Muscle layer of duodenum (tissue), 2 donors: ENCODE results near the gene FAM3D.
"Not testable (repeated sequence)": the region's sequence is repeated elsewhere in the genome, so short reads cannot be mapped to it uniquely, and the experiment has no call there.

Experiments
- H3K27ac ChIP-seq: one replicate; pipeline ENCODE4 v1.7.0; 2013; ENCODE audit warnings: mild to moderate bottlenecking, low read length
- H3K27me3 ChIP-seq: one replicate; pipeline ENCODE4 v1.7.0; 2013; ENCODE audit warnings: low read depth, mild to moderate bottlenecking, control low read depth, low read length
- H3K36me3 ChIP-seq, 2 donors: one replicate each; pipeline ENCODE4 v1.7.0; 2013; ENCODE audit warnings: low read length in 2 of 2, control low read depth in 1 of 2, mild to moderate bottlenecking in 1 of 2; ENCODE audit not compliant: insufficient read depth in 2 of 2, control insufficient read depth in 1 of 2
- H3K4me1 ChIP-seq, 2 donors: one replicate each; pipeline ENCODE4 v1.7.0; 2013; ENCODE audit warnings: low read length in 2 of 2, mild to moderate bottlenecking in 2 of 2, control low read depth in 1 of 2, moderate library complexity in 1 of 2; ENCODE audit not compliant: insufficient read depth in 2 of 2, control insufficient read depth in 1 of 2
- H3K4me3 ChIP-seq, 2 donors: one replicate each; pipeline ENCODE4 v1.7.0; 2013; ENCODE audit warnings: low read length in 2 of 2, low read depth in 1 of 2, mild to moderate bottlenecking in 1 of 2
- H3K9me3 ChIP-seq, 2 donors: one replicate each; pipeline ENCODE4 v1.7.0; 2013; ENCODE audit warnings: low read length in 2 of 2, control low read depth in 1 of 2, mild to moderate bottlenecking in 1 of 2; ENCODE audit not compliant: control insufficient read depth in 1 of 2
- donor health status: healthy.

FAM3D gene, protein sequence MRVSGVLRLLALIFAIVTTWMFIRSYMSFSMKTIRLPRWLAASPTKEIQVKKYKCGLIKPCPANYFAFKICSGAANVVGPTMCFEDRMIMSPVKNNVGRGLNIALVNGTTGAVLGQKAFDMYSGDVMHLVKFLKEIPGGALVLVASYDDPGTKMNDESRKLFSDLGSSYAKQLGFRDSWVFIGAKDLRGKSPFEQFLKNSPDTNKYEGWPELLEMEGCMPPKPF

DNA sequence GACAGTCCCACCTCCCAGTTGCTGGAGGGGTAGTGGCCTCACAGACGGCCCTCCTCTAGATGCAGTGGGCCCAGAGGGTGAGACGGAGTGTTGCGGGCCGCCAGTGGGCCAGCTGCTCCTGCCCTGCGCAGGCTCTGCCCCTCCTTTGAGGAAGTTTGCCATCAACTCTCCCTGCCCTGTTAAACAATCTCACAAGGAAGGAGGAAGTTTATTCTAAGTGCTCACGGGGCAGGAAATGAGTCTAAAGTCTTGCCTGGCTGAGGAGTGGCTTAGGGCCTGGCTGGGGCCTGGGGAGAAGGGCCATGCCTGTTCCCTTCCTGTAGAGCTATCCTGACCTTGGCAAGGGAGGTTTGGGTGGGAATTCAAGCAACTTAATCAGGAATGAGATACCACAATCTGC, at the start of gene FAM3D:
Gene FAM3D (minus strand): TSS at position 92 of the 400 bp plus-strand sequence. CDS start 11,211 bp downstream, outside the sequence.
- no peaks in the 10 kb centered on the region for H3K27me3 ChIP-seq
- no peaks in the 10 kb centered on the region for H3K9me3 ChIP-seq
- no peaks in the 10 kb centered on the region for H3K36me3 ChIP-seq
- H3K27ac ChIP-seq, result peak within 1 kb of the TSS; percentile 87
- no peaks in the 10 kb centered on the region for H3K4me1 ChIP-seq
- H3K4me3 ChIP-seq, result peak within 1 kb of the TSS in 1 of 2 donors; percentile 9

DNA sequence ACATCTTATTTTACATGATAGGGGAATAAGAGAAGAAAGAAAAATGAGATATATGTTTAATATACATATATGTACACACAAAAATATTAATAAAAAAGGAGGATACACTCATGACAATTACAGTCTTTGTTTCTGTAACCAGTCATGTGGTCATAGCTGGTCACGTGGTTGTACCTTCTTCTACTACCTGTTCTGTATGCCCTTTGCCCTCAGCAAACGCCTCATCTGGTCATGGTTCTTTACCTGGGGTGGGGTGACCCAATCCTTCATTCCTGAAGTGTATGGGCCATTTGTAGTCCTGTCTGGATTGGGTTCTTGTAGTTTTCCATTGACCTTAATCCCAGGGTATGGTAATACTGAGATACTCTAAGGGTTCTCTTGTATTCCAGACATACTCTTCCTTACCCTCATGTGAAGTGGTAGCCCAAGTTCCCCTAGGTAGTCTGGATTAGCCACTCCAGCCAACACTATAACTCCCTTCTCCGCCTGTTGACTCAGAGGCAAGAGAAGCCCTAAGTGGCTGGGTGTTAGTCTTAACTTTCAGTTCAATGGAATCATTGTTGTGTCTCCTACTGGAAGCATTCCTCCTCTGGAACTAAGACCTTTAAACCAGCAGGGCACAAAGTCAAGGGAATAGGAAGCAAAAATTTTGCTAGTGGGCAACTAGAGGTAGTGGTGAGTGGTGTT, 47.3 kb upstream of the FAM3D start:
- Histone ChIP-seq H3K4me3 (no peak overlapping the region), H3K27ac (no peak overlapping the region), H3K9me3 (no peaks in the 10 kb centered on the region), H3K36me3 (no peaks in the 10 kb centered on the region), H3K27me3 (no peaks in the 10 kb centered on the region), H3K4me1 (no peaks in the 10 kb centered on the region)

DNA sequence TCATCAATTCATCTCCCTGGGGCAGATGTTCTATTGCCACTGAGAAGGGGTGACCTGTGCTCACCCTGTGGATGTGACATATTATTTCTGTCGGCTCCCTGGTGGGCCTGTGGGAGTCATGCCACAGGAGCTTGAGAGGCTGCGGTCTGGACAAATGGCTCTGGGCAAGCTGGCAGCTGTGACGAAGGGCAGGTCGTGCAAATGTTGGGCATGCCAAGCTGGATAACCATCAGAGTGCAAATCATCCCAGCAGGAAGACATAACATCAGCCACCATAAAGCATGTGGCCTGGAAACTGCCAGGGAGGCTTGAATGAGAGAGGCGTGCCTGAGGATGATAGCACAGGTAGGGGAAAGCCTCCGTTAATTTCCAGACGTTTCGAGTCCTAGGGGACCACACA, 45.3 kb upstream of the FAM3D start:
- Histone ChIP-seq H3K4me1 (no peaks in the 10 kb centered on the region), H3K36me3 (no peaks in the 10 kb centered on the region), H3K27me3 (no peaks in the 10 kb centered on the region), H3K27ac (no peak overlapping the region), H3K4me3 (no peak overlapping the region), H3K9me3 (no peaks in the 10 kb centered on the region)

DNA sequence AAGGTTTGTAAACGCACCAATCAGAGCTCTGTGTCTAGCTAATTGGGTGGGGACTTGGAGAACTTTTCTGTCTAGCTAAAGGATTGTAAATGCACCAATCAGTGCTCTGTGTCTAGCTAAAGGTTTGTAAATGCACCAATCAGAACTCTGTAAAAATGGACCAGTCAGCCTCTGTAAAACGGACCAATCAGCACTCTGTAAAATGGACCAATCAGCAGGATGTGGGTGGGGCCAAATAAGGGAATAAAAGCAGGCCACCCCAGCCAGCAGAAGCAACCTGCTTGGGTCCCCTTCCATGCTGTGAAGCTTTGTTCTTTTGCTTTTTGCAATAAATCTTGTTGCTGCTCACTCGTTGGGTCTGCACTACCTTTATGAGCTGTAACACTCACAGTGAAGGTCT, 42.4 kb upstream of the FAM3D start:
- not testable (repeated sequence) for H3K9me3 ChIP-seq, H3K27me3 ChIP-seq, H3K36me3 ChIP-seq, H3K27ac ChIP-seq, H3K4me1 ChIP-seq, H3K4me3 ChIP-seq

- no peaks in the 10 kb centered on the region for H3K36me3 ChIP-seq
- H3K27me3 ChIP-seq, result no peaks in the 10 kb centered on the region
- no peaks in the 10 kb centered on the region for H3K4me1 ChIP-seq
- no peaks in the 10 kb centered on the region for H3K9me3 ChIP-seq
- H3K27ac ChIP-seq, result no peak overlapping the region
- no peak overlapping the region for H3K4me3 ChIP-seq
Measured at GRCh38 chr3:58708116-58708791, 41.7 kb upstream of the FAM3D start.

- no peak overlapping the region for H3K27ac ChIP-seq
Measured at GRCh38 chr3:58707390-58707930, 40.9 kb upstream of the FAM3D start.

DNA sequence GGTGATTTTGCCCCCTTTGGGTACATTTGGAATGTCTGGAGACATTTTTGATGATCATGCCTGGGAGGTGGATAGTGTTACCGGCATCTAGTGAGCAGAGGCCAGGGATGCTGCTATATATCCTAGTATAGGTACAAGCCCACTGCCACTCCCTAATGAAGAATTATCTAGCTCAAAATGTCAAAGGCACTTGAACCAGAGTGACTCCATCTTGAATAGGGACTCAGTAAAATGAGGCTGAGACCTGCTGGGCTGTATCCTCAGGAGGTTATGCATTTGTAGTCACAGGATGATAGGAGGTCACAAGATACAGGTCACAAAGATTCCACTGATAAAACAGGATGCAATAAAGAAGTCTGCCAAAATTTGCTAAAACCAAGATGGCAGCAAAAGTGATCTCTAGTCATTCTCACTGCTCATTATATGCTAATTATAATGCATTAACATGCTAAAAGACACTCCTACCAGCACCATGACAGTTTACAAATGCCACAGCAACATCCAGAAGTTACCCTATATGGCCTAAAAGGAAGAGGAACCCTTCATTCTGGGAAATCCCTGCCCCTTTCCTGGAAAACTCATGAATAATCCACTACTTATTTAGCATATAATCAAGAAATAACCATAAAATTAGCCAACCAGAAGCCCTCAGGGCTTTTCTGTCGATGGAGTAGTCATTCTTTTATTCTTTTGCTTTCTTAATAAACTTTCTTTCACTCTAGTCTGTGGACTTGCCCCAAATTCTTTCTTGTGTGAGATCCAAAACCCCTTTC, 40.0 kb upstream of the FAM3D start:
- Histone ChIP-seq H3K27me3 (no peaks in the 10 kb centered on the region), H3K36me3 (no peaks in the 10 kb centered on the region), H3K9me3 (no peaks in the 10 kb centered on the region), H3K27ac (no peak overlapping the region), H3K4me1 (no peaks in the 10 kb centered on the region), H3K4me3 (no peak overlapping the region)

More at GRCh38 chr3:58707390-58707930, 40.9 kb upstream of the FAM3D start:
- Histone ChIP-seq H3K4me1 (no peaks in the 10 kb centered on the region), H3K9me3 (no peaks in the 10 kb centered on the region), H3K36me3 (no peaks in the 10 kb centered on the region), H3K27me3 (no peaks in the 10 kb centered on the region), H3K4me3 (no peak overlapping the region)

DNA sequence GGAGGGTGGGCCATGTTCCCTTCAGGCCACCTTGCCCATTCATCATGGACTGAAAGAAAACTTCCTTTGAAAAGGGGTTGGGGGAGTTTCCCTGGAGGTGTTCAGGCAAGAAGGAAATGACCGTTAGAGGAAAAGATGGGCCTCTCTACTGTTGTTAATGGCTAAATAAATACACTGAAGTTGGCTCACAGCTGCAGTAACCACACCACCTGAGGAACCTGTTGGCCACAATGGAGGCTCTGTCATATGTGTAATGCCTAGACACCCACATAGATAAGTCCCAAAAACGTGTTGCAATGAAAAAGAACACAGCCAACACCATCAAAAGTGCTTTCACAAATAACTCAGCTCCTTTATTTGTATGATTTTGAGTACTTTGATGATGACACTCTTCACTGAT, 38.2 kb upstream of the FAM3D start:
- Histone ChIP-seq H3K4me3 (no peak overlapping the region), H3K36me3 (no peaks in the 10 kb centered on the region), H3K27ac (no peak overlapping the region), H3K4me1 (no peaks in the 10 kb centered on the region), H3K27me3 (no peaks in the 10 kb centered on the region), H3K9me3 (no peaks in the 10 kb centered on the region)

GRCh38 chr3:58704304-58704703, 37.7 kb upstream of the FAM3D start:
- H3K4me3 ChIP-seq, H3K27me3 ChIP-seq, H3K9me3 ChIP-seq, H3K36me3 ChIP-seq, H3K27ac ChIP-seq, H3K4me1 ChIP-seq: not testable (repeated sequence)

DNA sequence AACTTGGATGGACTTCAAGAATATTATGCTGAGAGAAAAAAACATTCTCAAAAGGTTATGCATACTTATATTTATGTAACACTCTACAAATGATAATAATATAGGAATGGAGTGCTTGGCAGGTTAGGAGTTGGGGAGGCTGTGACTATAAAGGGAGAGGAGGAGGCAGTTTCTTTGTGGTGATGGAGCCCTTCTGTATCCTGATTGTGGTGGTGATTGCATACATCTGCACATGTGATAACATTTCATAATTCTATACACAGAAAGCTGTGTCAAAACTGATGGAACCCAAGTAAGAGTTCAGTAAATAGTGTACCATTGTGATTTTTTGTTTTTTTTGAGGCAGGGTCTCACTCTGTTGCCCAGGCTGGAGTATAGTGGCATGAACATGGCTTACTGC, 31.7 kb upstream of the FAM3D start:
- Histone ChIP-seq H3K27ac (no peak overlapping the region), H3K36me3 (no peaks in the 10 kb centered on the region), H3K4me1 (no peaks in the 10 kb centered on the region), H3K27me3 (no peaks in the 10 kb centered on the region), H3K9me3 (no peaks in the 10 kb centered on the region), H3K4me3 (no peak overlapping the region)

DNA sequence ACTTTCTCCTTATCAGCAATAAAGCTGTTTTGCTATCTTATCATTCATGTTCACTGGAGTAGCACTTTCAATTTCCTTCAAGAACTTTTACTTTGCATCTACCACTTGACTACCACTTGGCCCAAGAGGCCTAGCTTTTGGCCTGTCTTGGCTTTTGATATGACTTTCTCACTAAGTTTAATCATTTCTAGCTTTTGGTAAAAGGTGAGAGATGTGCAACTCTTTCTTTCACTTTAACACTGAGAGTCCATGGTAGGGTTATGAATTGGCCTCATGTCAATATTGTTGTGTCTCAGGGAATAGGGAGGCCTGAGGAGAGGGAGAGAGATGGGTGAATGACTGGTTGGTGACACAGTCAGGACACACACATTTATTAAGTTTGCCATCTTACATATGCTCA, 31.0 kb upstream of the FAM3D start:
- Histone ChIP-seq H3K36me3 (no peaks in the 10 kb centered on the region), H3K4me1 (no peaks in the 10 kb centered on the region), H3K27ac (no peak overlapping the region), H3K4me3 (no peak overlapping the region), H3K27me3 (no peaks in the 10 kb centered on the region), H3K9me3 (no peaks in the 10 kb centered on the region)
